ENCODE data around the gene ZNF354C.

The ZNF354C gene

DNA sequence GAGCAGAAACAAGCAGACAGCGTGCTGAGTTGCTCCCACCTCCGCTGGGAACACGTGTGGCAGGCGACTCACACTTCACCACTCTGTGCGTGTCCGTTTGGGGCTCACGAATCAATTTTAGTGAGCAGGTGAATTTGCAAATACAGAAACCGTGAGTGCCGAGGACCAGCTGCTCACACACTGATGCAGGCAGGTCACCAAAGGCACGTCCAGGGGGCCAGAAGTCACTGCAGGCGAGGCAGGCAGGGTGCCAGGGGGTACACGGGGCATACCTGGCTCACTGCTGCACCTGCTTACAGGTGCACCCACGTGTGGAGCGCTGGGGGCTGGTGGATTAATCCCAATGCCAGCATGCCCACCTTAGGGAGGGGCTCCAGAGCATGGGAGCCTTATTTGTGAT is 68.8 kb downstream of the ZNF354C start:
- no peak for DNase-seq

DNA sequence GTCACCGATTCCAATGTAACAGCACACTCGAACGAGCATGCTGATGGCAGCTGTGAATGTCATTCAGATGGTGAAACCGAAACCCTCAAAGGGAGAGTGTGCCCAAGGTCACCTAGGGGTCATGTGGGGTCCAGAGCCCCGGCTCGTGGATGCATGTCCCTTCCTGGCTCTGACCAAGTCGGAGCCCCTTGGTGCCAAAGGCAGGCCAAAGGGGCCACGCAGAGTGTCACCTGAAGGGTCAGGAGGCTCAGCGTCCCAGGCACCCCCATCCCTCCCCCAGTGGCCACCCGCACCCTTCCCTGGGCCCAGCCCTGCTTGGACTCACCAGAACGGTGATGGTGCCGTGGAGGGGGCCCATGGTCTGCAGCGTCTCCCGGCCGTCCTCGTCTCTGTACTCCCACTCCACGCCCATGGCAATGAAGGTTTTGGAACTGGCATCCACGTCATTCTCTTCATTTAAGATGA is 69.5 kb downstream of the ZNF354C start:
- DNase-seq, result no peak

DNA sequence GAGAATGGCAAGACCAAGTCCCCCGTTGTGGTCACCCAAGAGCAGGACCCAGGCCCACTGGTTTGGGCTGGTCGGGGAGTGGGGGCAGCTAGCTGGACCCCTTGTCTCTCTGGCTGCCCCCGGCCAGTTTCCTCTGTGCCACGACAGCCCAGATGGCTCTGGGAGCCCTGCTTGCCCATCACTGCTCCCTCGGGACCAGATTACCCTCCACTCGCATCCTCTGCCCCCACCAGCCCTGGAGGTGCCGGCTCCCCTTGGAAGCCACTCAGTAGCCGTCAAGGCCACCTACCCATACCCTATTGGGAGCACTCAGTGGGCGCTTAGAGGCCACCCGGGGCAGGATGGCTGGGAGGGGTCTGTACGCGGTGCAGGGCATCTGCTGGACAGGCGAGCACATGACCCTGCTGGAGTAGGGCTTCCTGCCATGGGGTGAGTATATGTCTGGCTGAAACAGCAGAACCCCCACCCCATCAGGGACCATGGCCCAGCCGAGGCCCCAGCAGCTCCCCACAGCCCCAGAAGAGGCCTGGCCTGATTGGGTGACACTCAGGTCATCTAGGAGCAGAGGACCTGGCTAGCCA is 70.0 kb downstream of the ZNF354C start:
- DNase-seq, result no peak

DNA sequence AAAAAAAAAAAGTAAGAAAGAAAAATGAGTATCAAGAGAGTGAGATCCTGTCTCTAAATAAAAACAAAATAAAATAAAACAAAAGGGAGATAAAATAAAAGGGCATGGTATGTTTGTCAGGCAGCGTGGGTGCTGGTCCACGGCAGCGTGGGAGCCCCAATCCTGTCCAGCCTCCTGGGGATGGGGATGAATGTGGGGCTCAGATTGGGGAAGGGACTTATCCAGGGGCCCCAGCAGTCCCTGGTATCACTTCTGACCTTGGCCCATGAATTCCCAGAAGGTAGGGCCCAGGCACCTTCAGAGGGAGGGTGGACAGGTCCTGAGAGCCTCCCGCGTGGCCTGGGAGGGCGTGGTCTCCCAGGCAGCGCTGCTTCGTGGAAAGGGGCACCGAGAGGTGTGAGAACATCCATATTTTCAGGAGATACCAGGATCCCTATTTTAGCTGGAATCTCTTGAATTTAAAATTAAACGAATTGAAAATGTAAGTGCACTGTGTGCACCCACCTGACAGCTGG is 71.2 kb downstream of the ZNF354C start:
- DNase-seq, result no peak

DNA sequence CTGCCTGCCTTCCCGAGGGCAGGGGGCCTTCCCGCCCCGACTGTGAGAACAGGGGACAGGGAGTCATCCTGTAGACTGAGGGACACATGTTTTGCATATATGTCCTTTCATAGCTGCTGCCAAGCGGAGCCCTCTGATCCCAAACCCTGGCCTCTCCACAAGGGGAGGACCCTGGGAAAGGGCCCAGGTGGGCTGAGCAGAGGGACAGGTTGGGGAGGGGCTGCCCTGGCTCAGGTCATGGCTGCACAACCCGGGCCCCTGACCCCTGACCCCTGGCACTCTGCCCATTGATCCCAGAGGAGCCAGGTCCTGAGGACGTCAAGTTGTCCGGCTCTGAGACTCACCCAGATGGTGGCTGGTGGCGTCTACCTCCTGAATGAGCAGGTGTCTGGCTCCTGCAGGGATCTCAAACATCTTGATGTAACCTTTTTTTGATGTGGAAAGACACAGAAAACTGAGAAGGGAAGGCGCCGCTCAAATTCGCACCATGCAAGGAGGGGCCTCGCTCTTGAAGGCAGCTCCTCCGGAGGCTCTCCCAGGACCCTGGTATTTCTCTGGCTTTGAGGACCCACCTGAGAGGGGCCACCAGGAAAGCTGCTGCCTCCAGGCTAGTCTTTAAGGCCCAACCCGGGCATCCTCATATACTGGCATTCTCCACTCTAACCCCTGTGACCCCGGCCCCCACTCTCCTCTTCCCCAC is 71.9 kb downstream of the ZNF354C start:
- no peak for DNase-seq

DNA sequence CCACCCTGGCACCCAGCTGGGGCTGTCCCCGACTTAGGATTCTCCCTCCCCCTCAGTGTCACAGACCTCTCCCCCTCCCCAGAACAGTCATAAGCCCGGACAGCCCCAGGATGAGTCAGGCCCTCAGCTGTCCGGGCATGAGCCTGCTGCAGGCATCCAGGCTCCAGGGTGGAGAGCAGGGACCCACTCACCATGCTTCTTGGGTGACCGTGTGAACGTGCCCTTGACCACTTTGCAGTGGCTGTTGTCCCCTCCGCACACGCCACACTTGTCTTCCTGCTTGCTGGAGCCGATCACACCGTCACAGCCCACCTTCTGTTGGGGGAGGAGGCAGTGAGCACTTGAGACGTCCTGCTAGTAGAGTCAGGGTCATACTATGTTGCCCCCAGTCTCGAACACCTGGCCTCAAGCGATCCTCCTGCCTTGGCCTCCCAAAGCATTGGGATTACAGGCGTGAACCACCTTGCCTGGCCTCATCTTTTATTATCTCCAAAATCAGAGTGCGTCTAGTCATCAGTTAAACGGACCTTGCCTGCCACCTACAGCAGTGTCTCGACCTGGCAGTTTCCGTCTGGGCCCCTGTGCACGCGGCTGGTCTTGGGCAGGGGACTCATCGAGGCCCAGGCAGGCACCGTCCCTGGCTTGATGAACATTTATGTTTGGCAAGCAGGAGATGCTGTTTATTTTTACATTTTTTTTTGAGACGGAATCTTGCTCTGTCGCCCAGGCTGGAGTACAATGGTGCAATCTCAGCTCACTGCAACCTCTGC is 72.6 kb downstream of the ZNF354C start:
- DNase-seq, result no peak

Measured in NCI-H2107 (cell line).